GM12878 (cell line): Measurements from ENCODE around the gene TFF1. TPM values are rescaled to one million over a fixed set of nuclear protein-coding genes. Genes with fewer than 3 reads are reported as not detected.

Experiments
- ATAC-seq: fragments of 200-7000 bp; cut with Tn5 transposase; 3 replicates; pipeline ENCODE4 v1.9.1; 2020; ENCODE audit warnings: mild to moderate bottlenecking, moderate library complexity
- BruUV-seq: library from RNA; stranded (reverse); fragments of 400-500 nt; replicated peaks from 2 replicates; lab custom pipeline; 2021; lab: Mats Ljungman, UMichigan
- CTCF ChIA-PET: fragments of 300-600 bp; sonication (Branson Sonifier 250); formaldehyde crosslinking; extraction: SDS; loops from one replicate; lab custom pipeline; 2021; ENCODE audit warnings: inconsistent platforms; lab: Yijun Ruan, JAX
- POLR2A ChIA-PET: fragments of 350-600 bp; formaldehyde crosslinking; extraction: SDS; loops from one replicate; lab custom pipeline; 2021; ENCODE audit warnings: inconsistent platforms; lab: Charles Lee
- RAD21 ChIA-PET: fragments of 300-600 bp; sonication (Branson Sonifier 250); formaldehyde crosslinking; loops from one replicate; lab custom pipeline; 2023; ENCODE audit warnings: antibody characterized with exemption; ENCODE audit not compliant: unreplicated experiment; lab: Charles Lee
- SMC1A ChIA-PET: fragments of 300-600 bp; sonication (Branson Sonifier 250); formaldehyde crosslinking; loops from one replicate; lab custom pipeline; 2023; ENCODE audit not compliant: unreplicated experiment, uncharacterized antibody; lab: Charles Lee
- DNase-seq: peaks from one replicate; pipeline ENCODE4 v3.0.0-alpha.2; 2011; ENCODE audit warnings: low read depth, low spot score
- FAIRE-seq: peaks from 3 replicates; lab custom pipeline; 2011; peaks lifted over from hg19 to GRCh38; lab: Jason Lieb, UNC
- H2AFZ ChIP-seq: 2 replicates; pipeline ENCODE4 v1.6.0; 2011; ENCODE audit warnings: low read depth, low read length, control low read depth; ENCODE audit not compliant: control insufficient read depth
- H3K27ac ChIP-seq: 2 replicates; pipeline ENCODE4 v1.5.1; 2011; ENCODE audit warnings: control low read depth; ENCODE audit not compliant: control insufficient read depth, insufficient read depth
- H3K27me3 ChIP-seq, 2 experiments: replicated peaks in 1 of 2; 2 replicates each; pipeline versions ENCODE4 v1.6.0 to v1.6.1; 2011; ENCODE audit warnings: low read length in 1 of 2; ENCODE audit not compliant: control insufficient read depth in 2 of 2, insufficient read depth in 2 of 2
- H3K36me3 ChIP-seq, 2 experiments: 2 replicates each; pipeline ENCODE4 v1.5.1; 2011; ENCODE audit warnings: low read length in 1 of 2; ENCODE audit not compliant: control insufficient read depth in 2 of 2, insufficient read depth in 2 of 2
- H3K4me1 ChIP-seq: 2 replicates; pipeline ENCODE4 v1.6.1; 2011; ENCODE audit warnings: mild to moderate bottlenecking, low read length, moderate library complexity, mixed read lengths; ENCODE audit not compliant: control insufficient read depth, insufficient read depth
- H3K4me2 ChIP-seq: 2 replicates; pipeline ENCODE4 v1.6.0; 2011; ENCODE audit warnings: control low read depth; ENCODE audit not compliant: control insufficient read depth, insufficient read depth
- H3K4me3 ChIP-seq: fragments of 200-600 bp; sonication (generic); 2 replicates; pipeline ENCODE4 v1.5.1; 2016
- H3K79me2 ChIP-seq: 2 replicates; pipeline ENCODE4 v1.6.0; 2011; ENCODE audit warnings: low read length; ENCODE audit not compliant: control insufficient read depth, insufficient read depth
- H3K9ac ChIP-seq: 2 replicates; pipeline ENCODE4 v1.8.0; 2011; ENCODE audit warnings: low read length, control low read depth, mixed read lengths; ENCODE audit not compliant: control insufficient read depth, insufficient read depth
- H3K9me3 ChIP-seq: replicated peaks from 3 replicates; pipeline ENCODE4 v1.5.1; 2011; ENCODE audit warnings: mild to moderate bottlenecking, low read length; ENCODE audit not compliant: control insufficient read depth, insufficient read depth
- H4K20me1 ChIP-seq: 2 replicates; pipeline ENCODE4 v1.6.0; 2011; ENCODE audit not compliant: control insufficient read depth, insufficient read depth
- ASH2L ChIP-seq: fragments of 300-600, 200-600 bp; sonication (generic); IDR thresholded peaks from 2 replicates; pipeline ENCODE4 v1.6.1; 2017; ENCODE audit warnings: low read depth, mild to moderate bottlenecking, borderline replicate concordance
- EZH2 ChIP-seq: IDR thresholded peaks from 2 replicates; pipeline ENCODE4 v1.6.1; 2012; ENCODE audit warnings: low read depth, mild to moderate bottlenecking, control low read depth, inconsistent platforms, low read length, borderline replicate concordance; ENCODE audit not compliant: control insufficient read depth
- MEF2A ChIP-seq: IDR thresholded peaks from 2 replicates; pipeline ENCODE4 v1.6.1; 2011; ENCODE audit warnings: low read depth, mild to moderate bottlenecking, low read length, moderate library complexity; ENCODE audit not compliant: insufficient read depth
- RAD51 ChIP-seq: fragments of 450-650 bp; IDR thresholded peaks from 2 replicates; pipeline ENCODE4 v1.6.1; 2016; ENCODE audit warnings: moderate library complexity, mild to moderate bottlenecking, inconsistent platforms
- RCOR1 ChIP-seq: conservative IDR thresholded peaks from 2 replicates; pipeline ENCODE4 v1.6.1; 2012; ENCODE audit warnings: low read depth, low read length, improper control_type of control experiment
- WGBS: methylation state at CpG from one replicate; pipeline ENCODE4 v1.1.6; 2016; ENCODE audit warnings: low lambda C conversion rate; ENCODE audit not compliant: insufficient replicate concordance, insufficient coverage; ENCODE audit errors: missing lambda C conversion rate; 5-methylcytosine and 5-hydroxymethylcytosine counted together
- in situ Hi-C: fragments of 300-500 bp; cut with MboI; formaldehyde crosslinking; loops from 9 replicates; pipeline ENCODE4 v1.14.3; 2018; ENCODE audit warnings: mixed read lengths
- intact Hi-C: fragments of 100-400 bp; cut with micrococcal nuclease; formaldehyde crosslinking; loops from one replicate; pipeline ENCODE4 v1.14.2; 2022; ENCODE audit not compliant: unreplicated experiment
- polyA plus RNA-seq, 11 experiments: library from polyadenylated mRNA; depleted of rRNA in 4 of 11; unstranded in 6 of 11; stranded (reverse) in 5 of 11; fragments of >200 nt; fragmentation: Nextera tagmentation in 4 of 11; fragmentation: Illumina TruSeq in 1 of 11; extraction: Ambion mirVana in 4 of 11; extraction: Trizol in 1 of 11; gene quantifications; 1 replicate in 1 of 11; 2 replicates in 10 of 11; pipeline versions ENCODE4 v1.2.1 to v1.2.3, GENCODE V29; 2011 to 2016; ENCODE audit warnings: inconsistent platforms in 2 of 11, missing spikeins in 2 of 11, low read depth in 1 of 11
- total RNA-seq, 4 experiments: library from RNA; depleted of rRNA in 3 of 4; stranded (reverse); fragments of >200 nt in 3 of 4; fragmentation: Illumina TruSeq in 1 of 4; extraction: Trizol in 1 of 4; gene quantifications; 2 replicates each; pipeline versions ENCODE4 v1.2.1 to v1.2.3, GENCODE V29; 2013 to 2021
- TF ChIP-seq, protein P1 (sequence below): fragments of 450-650 bp; IDR thresholded peaks from 2 replicates; pipeline ENCODE4 v1.6.1; 2014; ENCODE audit warnings: mild to moderate bottlenecking

Gene TFF1
- total and polyA plus RNA-seq, 10 of the 15 experiments (the other 5 are each of a cell fraction or from before 2014, with no cell fraction given), result 0.13 TPM; not detected in 9

DNA sequence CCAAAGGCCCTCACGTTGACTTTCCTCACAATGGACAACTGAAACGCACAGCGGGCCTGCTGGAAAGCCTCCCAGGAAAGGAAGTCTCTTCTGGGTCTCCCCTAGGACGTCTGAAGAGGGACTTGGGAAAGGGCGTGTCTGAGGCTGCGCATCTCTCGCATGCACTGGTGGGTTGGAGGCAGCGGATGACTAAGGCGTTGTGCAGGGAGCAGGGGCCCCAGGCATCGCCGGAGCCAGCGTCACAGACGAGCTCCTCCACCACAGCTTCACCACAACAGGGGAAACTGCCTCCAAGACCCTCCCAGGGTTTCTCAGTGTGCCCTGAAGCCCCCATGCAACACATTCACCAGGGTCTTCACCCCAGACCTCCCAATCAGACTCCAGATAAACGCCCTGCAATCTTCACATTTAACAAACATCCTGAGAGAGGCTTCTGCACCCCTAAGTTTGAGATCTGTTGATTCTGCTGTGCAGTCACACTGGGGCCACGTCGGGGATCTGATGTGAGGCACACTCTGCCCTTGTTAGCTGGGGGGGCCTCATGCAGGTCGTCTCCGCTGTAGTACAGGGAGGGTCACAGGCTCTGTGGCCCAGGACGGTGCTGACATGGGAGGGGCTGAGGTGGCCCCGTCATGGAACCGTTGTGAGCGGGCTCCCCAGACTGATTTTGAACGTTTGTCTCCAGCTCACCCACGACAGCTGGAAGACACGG is 7.0 kb upstream of the TFF1 start:
- Histone ChIP-seq H3K27ac (no peak overlapping the region), H4K20me1 (no peaks in the 10 kb centered on the region), H2AFZ (no peak overlapping the region), H3K79me2 (no peaks in the 10 kb centered on the region), H3K9ac (no peak overlapping the region), H3K4me1 (no peaks in the 10 kb centered on the region), H3K36me3 (no peaks in the 10 kb centered on the region), H3K9me3 (no peaks in the 10 kb centered on the region), H3K4me2 (no peak overlapping the region), H3K27me3 (no peaks in the 10 kb centered on the region), H3K4me3 (no peak overlapping the region)
- RAD21 ChIA-PET, result interaction anchor here (1.0 to 1.5 kb wide), 2 partner anchors 20 to 163 kb away, joined by 3 read pairs; no protein-coding TSS in a partner anchor
- DNase-seq, result no peak
- in situ Hi-C loops (no loop called here), intact Hi-C loops (no loop called here)
- ATAC-seq, result no peak
- 47% methylated on average over 21 of the region's 25 CpGs for WGBS
- SMC1A ChIA-PET, result interaction anchor here (0.5 to 1.4 kb wide), 3 partner anchors 8 to 445 kb away, joined by 3 to 4 read pairs (median 3); no protein-coding TSS in a partner anchor
- TF ChIP-seq MEF2A (no peak), EZH2 (no peak), RAD51 (no peak), ASH2L (no peak), RCOR1 (no peak)
- TF ChIP-seq, protein P1, sequence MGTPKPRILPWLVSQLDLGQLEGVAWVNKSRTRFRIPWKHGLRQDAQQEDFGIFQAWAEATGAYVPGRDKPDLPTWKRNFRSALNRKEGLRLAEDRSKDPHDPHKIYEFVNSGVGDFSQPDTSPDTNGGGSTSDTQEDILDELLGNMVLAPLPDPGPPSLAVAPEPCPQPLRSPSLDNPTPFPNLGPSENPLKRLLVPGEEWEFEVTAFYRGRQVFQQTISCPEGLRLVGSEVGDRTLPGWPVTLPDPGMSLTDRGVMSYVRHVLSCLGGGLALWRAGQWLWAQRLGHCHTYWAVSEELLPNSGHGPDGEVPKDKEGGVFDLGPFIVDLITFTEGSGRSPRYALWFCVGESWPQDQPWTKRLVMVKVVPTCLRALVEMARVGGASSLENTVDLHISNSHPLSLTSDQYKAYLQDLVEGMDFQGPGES, result no peak
- BruUV-seq, result no TSS peak
- CTCF ChIA-PET, result no interaction called here
- POLR2A ChIA-PET, result no interaction called here
- no peak for FAIRE-seq
